ENCODE data around the gene DNER.

DNA sequence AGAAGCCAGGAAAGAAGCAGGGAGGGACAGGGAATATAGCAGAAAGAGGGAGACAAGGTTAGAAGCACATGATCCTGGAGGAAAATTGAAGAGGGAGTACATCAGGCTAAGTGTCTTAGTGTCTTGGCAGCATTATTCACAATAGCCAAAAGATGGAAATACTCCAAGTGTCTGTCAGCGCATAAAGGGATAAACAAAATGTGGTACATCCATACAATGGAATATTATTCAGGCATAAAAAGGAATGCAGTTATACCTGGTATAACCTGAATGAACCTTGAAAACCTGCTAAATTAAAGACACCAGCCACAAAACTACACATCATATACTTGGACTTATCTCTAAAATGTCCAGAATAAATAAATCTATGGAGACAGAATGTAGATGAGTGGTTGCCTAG is 224.2 kb downstream of the DNER start:
- TF ChIP-seq, protein P1, sequence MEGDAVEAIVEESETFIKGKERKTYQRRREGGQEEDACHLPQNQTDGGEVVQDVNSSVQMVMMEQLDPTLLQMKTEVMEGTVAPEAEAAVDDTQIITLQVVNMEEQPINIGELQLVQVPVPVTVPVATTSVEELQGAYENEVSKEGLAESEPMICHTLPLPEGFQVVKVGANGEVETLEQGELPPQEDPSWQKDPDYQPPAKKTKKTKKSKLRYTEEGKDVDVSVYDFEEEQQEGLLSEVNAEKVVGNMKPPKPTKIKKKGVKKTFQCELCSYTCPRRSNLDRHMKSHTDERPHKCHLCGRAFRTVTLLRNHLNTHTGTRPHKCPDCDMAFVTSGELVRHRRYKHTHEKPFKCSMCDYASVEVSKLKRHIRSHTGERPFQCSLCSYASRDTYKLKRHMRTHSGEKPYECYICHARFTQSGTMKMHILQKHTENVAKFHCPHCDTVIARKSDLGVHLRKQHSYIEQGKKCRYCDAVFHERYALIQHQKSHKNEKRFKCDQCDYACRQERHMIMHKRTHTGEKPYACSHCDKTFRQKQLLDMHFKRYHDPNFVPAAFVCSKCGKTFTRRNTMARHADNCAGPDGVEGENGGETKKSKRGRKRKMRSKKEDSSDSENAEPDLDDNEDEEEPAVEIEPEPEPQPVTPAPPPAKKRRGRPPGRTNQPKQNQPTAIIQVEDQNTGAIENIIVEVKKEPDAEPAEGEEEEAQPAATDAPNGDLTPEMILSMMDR (conservative IDR thresholded peaks at IDR 0.05), result no peak
- no peak for TF ChIP-seq EZH2 (IDR thresholded peaks at IDR 0.05; ENCODE audit: low read depth)
